Measurements from ENCODE around the gene CXCL12. TPM values are rescaled to one million over a fixed set of nuclear protein-coding genes. Genes with fewer than 3 reads are reported as not detected.

CXCL12 gene
- total and polyA plus RNA-seq, 2 of the 13 experiments (the other 11 are each of a cell fraction or from before 2014, with no cell fraction given) = not detected

- FAIRE-seq (no peak), DNase-seq (ENCODE audit: low spot score) (no peak), ATAC-seq (no peak)
- in situ Hi-C loops (cut with HindIII; ENCODE audit: extremely low pct_ligation_motif_present, low pct_unique_long_range_greater_than_20kb) (no loop called here), intact Hi-C loops (cut with micrococcal nuclease; ENCODE audit: unreplicated experiment) (no loop called here)
- TF ChIP-seq GTF3A (CRISPR knock-in tag; conservative IDR thresholded peaks at IDR 0.05) (no peak), PHF21A (CRISPR knock-in tag; IDR thresholded peaks at IDR 0.05) (no peak), FOXP4 (CRISPR knock-in tag; IDR thresholded peaks at IDR 0.05) (no peak), CCDC6 (CRISPR knock-in tag; IDR thresholded peaks at IDR 0.05) (no peak), ZNF562 (CRISPR knock-in tag; IDR thresholded peaks at IDR 0.05; ENCODE audit: borderline replicate concordance) (no peak)
- ChIA-PET POLR2A (no interaction called here), CTCF (ENCODE audit: low intra/inter-chr PET ratio, low total read pairs) (no interaction called here)
- BruUV-seq (replicated peaks) = no TSS peak
- no peak overlapping the region for H3K4me2 ChIP-seq (ENCODE audit: low read depth, low read length)
- H4K20me1 ChIP-seq (ENCODE audit: insufficient read depth, low read length) = no peaks in the 10 kb centered on the region
- no peak overlapping the region for H3K4me3 ChIP-seq (replicated peaks in 1 of 3; ENCODE audit: insufficient read depth in 1 of 3, low read depth in 2 of 3, low read length in 3 of 3)
- H3K4me1 ChIP-seq (ENCODE audit: insufficient read depth, low read length) = no peaks in the 10 kb centered on the region
- no peaks in the 10 kb centered on the region for H3K36me3 ChIP-seq (replicated peaks in 1 of 2; ENCODE audit: control insufficient read depth in 1 of 2, insufficient read depth in 2 of 2, low read length in 2 of 2)
- peaks cover 0 to 22% of the 10 kb centered on the region in 2 experiments; a peak in 2 of 5 replicates for H3K27me3 ChIP-seq (ENCODE audit: control insufficient read depth in 1 of 2, insufficient read depth in 2 of 2, low read length in 2 of 2)
- whole genome bisulfite sequencing (ENCODE audit: low lambda C conversion rate) = no CpG with 5 or more reads among the region's 2 CpGs
- no peak overlapping the region for H2AFZ ChIP-seq (ENCODE audit: low read length)
- no peaks in the 10 kb centered on the region for H3K79me2 ChIP-seq (ENCODE audit: insufficient read depth, low read length)
- H3K27ac ChIP-seq (ENCODE audit: extremely low read length, insufficient read depth, low read length) = no peak overlapping the region
- H3K9me3 ChIP-seq (ENCODE audit: low read length) = no peaks in the 10 kb centered on the region
- H3K9ac ChIP-seq (ENCODE audit: insufficient read depth, low read depth, low read length) = no peak overlapping the region
These were observed 21.2 kb downstream of the CXCL12 start for GRCh38 chr10:44363716-44364115.

GRCh38 chr10:44362866-44363711 lies 21.8 kb downstream of the CXCL12 start:
- Histone ChIP-seq H4K20me1 (ENCODE audit: insufficient read depth, low read length) (no peaks in the 10 kb centered on the region), H2AFZ (ENCODE audit: low read length) (no peak overlapping the region), H3K27ac (ENCODE audit: extremely low read length, insufficient read depth, low read length) (no peak overlapping the region), H3K4me3 (replicated peaks in 1 of 3; ENCODE audit: insufficient read depth in 1 of 3, low read depth in 2 of 3, low read length in 3 of 3) (no peak overlapping the region), H3K9me3 (ENCODE audit: low read length) (no peaks in the 10 kb centered on the region), H3K4me2 (ENCODE audit: low read depth, low read length) (no peak overlapping the region), H3K79me2 (ENCODE audit: insufficient read depth, low read length) (no peaks in the 10 kb centered on the region), H3K27me3 (ENCODE audit: control insufficient read depth in 1 of 2, insufficient read depth in 2 of 2, low read length in 2 of 2) (peaks cover 0 to 16% of the 10 kb centered on the region in 2 experiments; a peak in 2 of 5 replicates), H3K4me1 (ENCODE audit: insufficient read depth, low read length) (no peaks in the 10 kb centered on the region), H3K9ac (ENCODE audit: insufficient read depth, low read depth, low read length) (no peak overlapping the region), H3K36me3 (replicated peaks in 1 of 2; ENCODE audit: control insufficient read depth in 1 of 2, insufficient read depth in 2 of 2, low read length in 2 of 2) (no peaks in the 10 kb centered on the region)
- POLR2A ChIA-PET = no interaction called here
- CTCF ChIA-PET (ENCODE audit: low intra/inter-chr PET ratio, low total read pairs) = no interaction called here
- 0% methylated on average over 1 of the region's 13 CpGs for WGBS (ENCODE audit: low lambda C conversion rate)
- in situ Hi-C loops (cut with HindIII; ENCODE audit: extremely low pct_ligation_motif_present, low pct_unique_long_range_greater_than_20kb) (no loop called here), intact Hi-C loops (cut with micrococcal nuclease; ENCODE audit: unreplicated experiment) (no loop called here)
- BruUV-seq (replicated peaks) = no TSS peak
- ATAC-seq = no peak
- no peak for DNase-seq (ENCODE audit: low spot score)
- no peak for FAIRE-seq
- no peak for TF ChIP-seq FOXO4 (CRISPR knock-in tag; conservative IDR thresholded peaks at IDR 0.05)
- no peak for TF ChIP-seq RAD51 (IDR thresholded peaks at IDR 0.05; ENCODE audit: borderline replicate concordance)
- TF ChIP-seq ZFYVE20 (CRISPR knock-in tag; IDR thresholded peaks at IDR 0.05; ENCODE audit: borderline replicate concordance, low read depth) = no peak
- no peak for TF ChIP-seq AHR (CRISPR knock-in tag; IDR thresholded peaks at IDR 0.05)
- no peak for TF ChIP-seq MTERF4 (CRISPR knock-in tag; IDR thresholded peaks at IDR 0.05)
- TF ChIP-seq EZH2 (conservative IDR thresholded peaks at IDR 0.05; ENCODE audit: low read depth, low read length) = no peak
- no peak for TF ChIP-seq CEBPB (IDR thresholded peaks at IDR 0.05; ENCODE audit: borderline replicate concordance, low read depth, low read length)
- TF ChIP-seq SMYD3 (CRISPR knock-in tag; IDR thresholded peaks at IDR 0.05) = no peak
- TF ChIP-seq ZNF839 (CRISPR knock-in tag; IDR thresholded peaks at IDR 0.05; ENCODE audit: borderline replicate concordance) = no peak

Measured in HepG2 (cell line).